Measurements from ENCODE around the gene SON. TPM values are rescaled to one million over a fixed set of nuclear protein-coding genes. Genes with fewer than 3 reads are reported as not detected.
"Not testable (repeated sequence)": the region's sequence is repeated elsewhere in the genome, so short reads cannot be mapped to it uniquely, and the experiment has no call there.

The SON gene
- total and polyA plus RNA-seq, 2 of the 13 experiments (the other 11 are each of a cell fraction or from before 2014, with no cell fraction given), result 61.3 to 78.3 TPM

DNA sequence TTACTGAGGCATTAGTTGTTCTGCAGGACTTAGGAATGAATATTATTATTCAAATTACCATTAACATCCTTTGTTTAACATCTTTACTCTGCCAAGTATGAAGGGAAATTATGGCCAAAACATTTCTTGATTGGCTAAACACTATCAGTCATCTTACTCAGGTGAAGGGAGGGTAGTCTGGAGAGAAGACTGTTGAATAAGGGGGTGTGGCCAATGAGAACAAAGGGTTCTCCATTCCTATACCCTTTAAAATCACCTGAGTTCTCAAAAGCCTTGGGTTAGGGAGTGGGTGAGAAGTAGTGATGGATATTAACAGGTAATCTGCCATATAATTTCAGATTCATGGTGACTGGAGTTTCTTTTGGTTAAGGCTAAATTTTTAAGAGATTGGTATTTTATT lies 79.4 kb downstream of the SON start:
- Histone ChIP-seq H3K9ac (ENCODE audit: insufficient read depth, low read depth, low read length) (no peak overlapping the region), H4K20me1 (ENCODE audit: insufficient read depth, low read length) (no peaks in the 10 kb centered on the region), H3K4me2 (ENCODE audit: low read depth, low read length) (no peak overlapping the region), H3K4me1 (ENCODE audit: insufficient read depth, low read length) (no peaks in the 10 kb centered on the region), H3K9me3 (ENCODE audit: low read length) (no peaks in the 10 kb centered on the region), H3K4me3 (replicated peaks in 1 of 3; ENCODE audit: insufficient read depth in 1 of 3, low read depth in 2 of 3, low read length in 3 of 3) (no peak overlapping the region), H3K36me3 (replicated peaks in 1 of 2; ENCODE audit: control insufficient read depth in 1 of 2, insufficient read depth in 2 of 2, low read length in 2 of 2) (peaks cover 1 to 13% of the 10 kb centered on the region in 2 experiments; a peak in 3 of 5 replicates), H3K79me2 (ENCODE audit: insufficient read depth, low read length) (no peaks in the 10 kb centered on the region), H2AFZ (ENCODE audit: low read length) (no peak overlapping the region), H3K27ac (ENCODE audit: extremely low read length, insufficient read depth, low read length) (no peak overlapping the region), H3K27me3 (ENCODE audit: control insufficient read depth in 1 of 2, insufficient read depth in 2 of 2, low read length in 2 of 2) (no peaks in the 10 kb centered on the region)
- no TSS peak for BruUV-seq (replicated peaks)
- intact Hi-C loops (cut with micrococcal nuclease; ENCODE audit: unreplicated experiment) (no loop called here), in situ Hi-C loops (cut with HindIII; ENCODE audit: extremely low pct_ligation_motif_present, low pct_unique_long_range_greater_than_20kb) (no loop called here)
- no peak for FAIRE-seq
- TF ChIP-seq MAFK (conservative IDR thresholded peaks at IDR 0.05 in 1 of 2, IDR thresholded peaks at IDR 0.05 in 1 of 2; ENCODE audit: low read length in 2 of 2), result no peak
- no peak for TF ChIP-seq ZFY (CRISPR knock-in tag; IDR thresholded peaks at IDR 0.05)
- TF ChIP-seq ZBTB7B (CRISPR knock-in tag; IDR thresholded peaks at IDR 0.05), result no peak
- no peak for TF ChIP-seq ARHGAP35 (CRISPR knock-in tag; IDR thresholded peaks at IDR 0.05; ENCODE audit: borderline replicate concordance)
- ChIA-PET POLR2A (no interaction called here), CTCF (ENCODE audit: low intra/inter-chr PET ratio, low total read pairs) (no interaction called here)
- no peak for DNase-seq (ENCODE audit: low spot score)
- ATAC-seq, result no peak

DNA sequence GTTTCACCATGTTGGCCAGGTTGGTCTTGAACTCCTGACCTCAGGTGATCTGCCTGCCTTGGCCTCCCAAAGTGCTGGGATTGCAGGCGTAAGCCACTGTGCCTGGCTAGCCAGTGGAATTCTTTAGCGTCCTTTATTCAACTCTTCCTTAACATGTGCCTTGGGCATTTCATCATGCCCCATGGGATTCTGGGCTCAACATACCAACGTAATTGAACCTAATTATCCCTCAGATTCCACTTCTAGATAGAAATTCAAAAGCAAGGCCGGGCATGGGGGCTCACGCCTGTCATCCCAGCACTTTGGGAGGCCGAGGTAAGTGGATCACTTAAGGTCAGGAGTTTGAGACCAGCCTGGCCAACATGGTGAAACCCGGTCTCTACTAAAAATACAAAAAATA lies 83.3 kb downstream of the SON start:
- POLR2A ChIA-PET; H3K9ac ChIP-seq (ENCODE audit: insufficient read depth, low read depth, low read length); H2AFZ ChIP-seq (ENCODE audit: low read length); BruUV-seq (replicated peaks); H3K9me3 ChIP-seq (ENCODE audit: low read length); intact Hi-C loops (cut with micrococcal nuclease; ENCODE audit: unreplicated experiment); H3K27me3 ChIP-seq (ENCODE audit: control insufficient read depth in 1 of 2, insufficient read depth in 2 of 2, low read length in 2 of 2); DNase-seq (ENCODE audit: low spot score); H3K4me2 ChIP-seq (ENCODE audit: low read depth, low read length); in situ Hi-C loops (cut with HindIII; ENCODE audit: extremely low pct_ligation_motif_present, low pct_unique_long_range_greater_than_20kb); CTCF ChIA-PET (ENCODE audit: low intra/inter-chr PET ratio, low total read pairs); H4K20me1 ChIP-seq (ENCODE audit: insufficient read depth, low read length); FAIRE-seq; H3K27ac ChIP-seq (ENCODE audit: extremely low read length, insufficient read depth, low read length); H3K79me2 ChIP-seq (ENCODE audit: insufficient read depth, low read length); H3K4me1 ChIP-seq (ENCODE audit: insufficient read depth, low read length); ATAC-seq; H3K4me3 ChIP-seq (replicated peaks in 1 of 3; ENCODE audit: insufficient read depth in 1 of 3, low read depth in 2 of 3, low read length in 3 of 3): not testable (repeated sequence)
- H3K36me3 ChIP-seq (replicated peaks in 1 of 2; ENCODE audit: control insufficient read depth in 1 of 2, insufficient read depth in 2 of 2, low read length in 2 of 2), result peaks cover 0 to 23% of the 10 kb centered on the region in 2 experiments; a peak in 3 of 5 replicates
- 96% methylated on average over 7 of the region's 7 CpGs for WGBS (ENCODE audit: low lambda C conversion rate)

Other genes with a start within 250 kb of the SON start
- gene IFNAR1, start 218.1 kb upstream of the SON start, total RNA-seq (2016; rRNA removed; fragmentation: Illumina TruSeq; extraction: Trizol), result 9.3 and 11.2 TPM in 2 replicates
- 6.7 and 6.9 TPM in 2 replicates for gene IFNAR1, start 218.1 kb upstream of the SON start, polyA plus RNA-seq (2011; rRNA removed)
- 50.3 and 61.3 TPM in 2 replicates for gene IFNGR2, start 139.6 kb upstream of the SON start, total RNA-seq (2016; rRNA removed; fragmentation: Illumina TruSeq; extraction: Trizol)
- 107 and 117 TPM in 2 replicates for gene IFNGR2, start 139.6 kb upstream of the SON start, polyA plus RNA-seq (2011; rRNA removed)
- gene TMEM50B, start 63.1 kb upstream of the SON start, total RNA-seq (2016; rRNA removed; fragmentation: Illumina TruSeq; extraction: Trizol), result 13.9 and 29.9 TPM in 2 replicates
- gene TMEM50B, start 63.1 kb upstream of the SON start, polyA plus RNA-seq (2011; rRNA removed), result 45.4 and 46.3 TPM in 2 replicates
- gene DNAJC28, start 51.3 kb upstream of the SON start, total RNA-seq (2016; rRNA removed; fragmentation: Illumina TruSeq; extraction: Trizol), result 2.5 and 3.3 TPM in 2 replicates
- 1.1 and 1.5 TPM in 2 replicates for gene DNAJC28, start 51.3 kb upstream of the SON start, polyA plus RNA-seq (2011; rRNA removed)
- 109 and 151 TPM in 2 replicates for gene GART, start 921 bp upstream of the SON start, total RNA-seq (2016; rRNA removed; fragmentation: Illumina TruSeq; extraction: Trizol)
- gene GART, start 921 bp upstream of the SON start, polyA plus RNA-seq (2011; rRNA removed), result 17.7 and 17.9 TPM in 2 replicates
- gene DONSON, start 45.6 kb downstream of the SON start, total RNA-seq (2016; rRNA removed; fragmentation: Illumina TruSeq; extraction: Trizol), result 60.8 and 63.6 TPM in 2 replicates
- gene DONSON, start 45.6 kb downstream of the SON start, polyA plus RNA-seq (2011; rRNA removed), result 23.8 and 35.4 TPM in 2 replicates
- 20.3 and 25.9 TPM in 2 replicates for gene CRYZL1, start 98.7 kb downstream of the SON start, total RNA-seq (2016; rRNA removed; fragmentation: Illumina TruSeq; extraction: Trizol)
- 27.7 and 29.9 TPM in 2 replicates for gene CRYZL1, start 98.7 kb downstream of the SON start, polyA plus RNA-seq (2011; rRNA removed)
- gene ITSN1, start 99.5 kb downstream of the SON start, total RNA-seq (2016; rRNA removed; fragmentation: Illumina TruSeq; extraction: Trizol), result 20.9 and 26.1 TPM in 2 replicates
- gene ITSN1, start 99.5 kb downstream of the SON start, polyA plus RNA-seq (2011; rRNA removed), result 32.2 and 33.8 TPM in 2 replicates

All from HepG2 (cell line).